Femur (tissue), 1 donor: ENCODE results near the gene RPL31.

Source experiments
- DNase-seq: peaks from one replicate; pipeline ENCODE4 v3.0.0-alpha.2; 2017

The RPL31 gene

GRCh38 chr2:100976061-100976460, 26.0 kb upstream of the RPL31 start:
- no peak for DNase-seq

- no peak for DNase-seq
Measured at GRCh38 chr2:100976645-100977391, 25.3 kb upstream of the RPL31 start.

- DNase-seq: no peak
Measured at GRCh38 chr2:100977511-100977910, 24.6 kb upstream of the RPL31 start.

- peak; percentile 80 for DNase-seq
Measured at GRCh38 chr2:100978582-100979191, 23.4 kb upstream of the RPL31 start.

- DNase-seq: no peak
Measured at GRCh38 chr2:100980046-100980445, 22.0 kb upstream of the RPL31 start.

- DNase-seq: no peak
Measured at GRCh38 chr2:100981011-100981410, 21.1 kb upstream of the RPL31 start.

GRCh38 chr2:100982431-100982861, 19.6 kb upstream of the RPL31 start:
- DNase-seq: no peak

- no peak for DNase-seq
Measured at GRCh38 chr2:100983201-100983600, 18.9 kb upstream of the RPL31 start.

- DNase-seq: no peak
Measured at GRCh38 chr2:100983684-100984310, 18.3 kb upstream of the RPL31 start.

GRCh38 chr2:100984892-100985307, 17.2 kb upstream of the RPL31 start:
- peak; percentile 86 for DNase-seq

- DNase-seq: no peak
Measured at GRCh38 chr2:100986157-100986556, 15.9 kb upstream of the RPL31 start.

- no peak for DNase-seq
Measured at GRCh38 chr2:100987536-100987935, 14.6 kb upstream of the RPL31 start.

- no peak for DNase-seq
Measured at GRCh38 chr2:100987974-100988373, 14.1 kb upstream of the RPL31 start.

- no peak for DNase-seq
Measured at GRCh38 chr2:100988630-100989417, 13.3 kb upstream of the RPL31 start.

GRCh38 chr2:100989666-100990065, 12.4 kb upstream of the RPL31 start:
- no peak for DNase-seq

GRCh38 chr2:100990166-100990565, 11.9 kb upstream of the RPL31 start:
- no peak for DNase-seq

- DNase-seq: no peak
Measured at GRCh38 chr2:100990650-100991403, 11.3 kb upstream of the RPL31 start.

GRCh38 chr2:100991404-100991773, 10.7 kb upstream of the RPL31 start:
- no peak for DNase-seq

GRCh38 chr2:100992262-100992661, 9.8 kb upstream of the RPL31 start:
- no peak for DNase-seq

GRCh38 chr2:100993294-100993693, 8.8 kb upstream of the RPL31 start:
- DNase-seq: no peak

GRCh38 chr2:100995309-100996075, 6.6 kb upstream of the RPL31 start:
- no peak for DNase-seq
